GM18870 (cell line): Measurements from ENCODE around the gene CTAG1B.
"Not testable (repeated sequence)": the region's sequence is repeated elsewhere in the genome, so short reads cannot be mapped to it uniquely, and the experiment has no call there.

ENCODE experiments used
- ATAC-seq: cut with Tn5 transposase; IDR thresholded peaks from one replicate; pipeline ENCODE4 v1.9.1; 2021; ENCODE audit warnings: moderate library complexity; ENCODE audit not compliant: unreplicated experiment

CTAG1B gene

DNA sequence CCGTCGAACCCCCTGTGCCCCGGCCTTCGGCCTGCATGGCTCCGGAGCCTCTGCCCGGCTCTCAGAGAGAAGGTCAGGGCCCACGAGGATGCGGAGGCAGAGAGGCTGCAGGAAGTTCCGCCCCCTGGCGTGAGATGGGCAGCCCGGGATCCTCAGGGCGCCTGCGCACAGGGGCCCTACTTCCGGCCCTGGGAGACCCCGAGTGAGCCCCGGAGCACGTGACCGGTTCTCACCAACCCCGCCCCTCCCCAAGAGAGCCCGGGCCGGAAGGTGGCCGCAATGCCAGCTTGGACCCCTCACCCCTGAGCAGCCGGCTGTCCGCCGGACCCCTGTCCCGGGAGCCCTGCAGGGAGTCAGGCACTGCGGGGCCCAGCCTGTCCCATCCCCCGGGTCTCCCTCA lies at the start of gene CTAG1B:
Gene CTAG1B (minus strand): TSS at position 101 of the 400 bp plus-strand sequence. CDS start 64 bp downstream, at position 37.
- ATAC-seq, result not testable (repeated sequence)

DNA sequence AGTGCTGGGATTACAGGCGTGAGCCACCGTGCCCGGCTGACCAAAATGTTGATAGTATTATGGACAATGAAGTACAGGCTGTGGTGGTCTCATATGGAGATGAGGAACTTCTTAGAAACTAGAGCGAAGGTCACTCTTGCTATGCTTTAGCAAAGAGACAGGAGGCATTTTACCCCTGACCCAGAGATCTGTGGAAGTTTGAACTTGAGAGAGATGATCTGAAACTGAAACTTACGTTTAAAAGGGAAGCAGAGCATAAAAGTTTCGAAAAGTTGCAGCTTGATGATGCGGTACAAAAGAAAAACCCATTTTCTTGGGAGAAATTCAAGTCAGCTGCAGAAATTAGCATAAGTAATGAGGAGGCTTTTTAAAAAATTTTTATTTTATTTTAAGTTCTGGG lies 42.8 kb upstream of the CTAG1B start:
- no peak for ATAC-seq

DNA sequence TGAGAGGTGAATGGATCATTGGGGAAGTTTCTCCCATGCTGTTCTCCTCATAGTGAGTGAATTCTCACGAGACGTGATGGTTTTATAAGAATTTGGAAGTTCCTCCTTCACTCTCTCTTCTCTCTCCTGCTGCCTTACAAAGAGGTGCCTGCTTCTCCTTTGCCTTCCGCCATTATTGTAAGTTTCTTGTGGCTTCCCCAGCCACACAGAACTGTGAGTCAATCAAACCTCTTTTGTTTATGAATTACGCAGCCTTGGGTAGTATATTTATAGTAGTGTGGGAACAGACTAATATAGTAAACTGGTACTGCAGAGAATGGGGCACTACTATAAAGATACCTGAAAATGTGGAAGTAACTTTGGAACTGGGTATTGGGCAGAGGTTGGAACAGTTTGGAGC lies 42.1 kb upstream of the CTAG1B start:
- no peak for ATAC-seq

DNA sequence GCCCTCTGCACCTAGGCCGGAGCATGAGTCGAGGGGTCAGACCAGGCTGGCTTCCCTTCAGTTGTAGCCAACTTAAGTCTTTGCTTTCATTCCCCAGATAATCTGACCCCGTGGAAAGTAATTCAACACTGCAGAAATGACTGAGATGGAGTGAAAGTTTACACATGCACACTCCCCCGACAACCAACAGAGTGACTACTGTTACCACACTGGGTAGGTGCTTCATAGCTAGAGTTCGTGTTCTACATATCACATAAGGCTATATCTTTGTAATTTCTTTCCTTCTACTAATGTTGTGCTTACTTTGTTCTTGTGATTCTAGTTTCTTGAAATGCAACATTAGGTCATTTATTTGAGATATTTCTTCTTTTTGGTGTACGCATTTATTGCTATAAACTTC lies 41.5 kb upstream of the CTAG1B start:
- no peak for ATAC-seq

DNA sequence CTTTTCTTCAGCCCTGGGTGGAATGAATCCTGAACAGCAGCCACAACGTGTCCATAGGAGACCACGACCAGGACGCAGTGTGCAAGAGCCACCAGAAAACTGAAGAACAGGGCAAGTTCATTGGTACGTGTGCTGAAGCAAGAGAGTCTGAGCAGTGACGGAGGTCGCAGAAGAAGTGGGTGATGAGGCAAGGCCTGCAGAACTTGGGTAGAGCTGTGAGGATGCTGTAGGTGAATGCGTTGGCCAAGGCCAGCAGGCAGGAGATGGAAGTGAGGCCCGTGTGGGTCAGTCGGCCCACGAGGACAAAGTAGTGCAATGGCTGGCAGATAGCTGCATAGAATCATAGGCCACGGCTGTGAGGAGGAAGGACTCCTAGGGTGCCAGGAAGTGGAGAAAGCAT lies 39.9 kb upstream of the CTAG1B start:
- ATAC-seq, result no peak

DNA sequence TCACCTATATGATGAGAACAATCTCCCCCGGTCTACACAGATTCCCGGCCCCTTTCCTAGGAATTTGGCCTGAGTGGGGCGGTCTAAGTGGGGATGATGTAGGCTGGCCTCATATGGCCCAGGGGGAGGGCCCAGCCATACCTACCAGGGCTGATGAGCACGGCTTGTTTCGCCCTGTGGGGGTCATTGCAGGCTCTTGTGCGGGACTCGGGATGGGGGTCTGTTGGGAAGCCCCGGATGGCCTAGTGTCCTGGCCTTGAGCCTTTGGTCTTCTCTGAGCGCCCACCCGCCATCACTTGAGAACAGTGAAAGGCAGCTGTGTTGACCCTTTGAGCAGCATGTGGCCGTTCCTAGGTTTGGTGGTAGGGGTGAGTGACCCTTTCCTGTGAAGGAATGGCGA lies 39.1 kb upstream of the CTAG1B start:
- no peak for ATAC-seq

DNA sequence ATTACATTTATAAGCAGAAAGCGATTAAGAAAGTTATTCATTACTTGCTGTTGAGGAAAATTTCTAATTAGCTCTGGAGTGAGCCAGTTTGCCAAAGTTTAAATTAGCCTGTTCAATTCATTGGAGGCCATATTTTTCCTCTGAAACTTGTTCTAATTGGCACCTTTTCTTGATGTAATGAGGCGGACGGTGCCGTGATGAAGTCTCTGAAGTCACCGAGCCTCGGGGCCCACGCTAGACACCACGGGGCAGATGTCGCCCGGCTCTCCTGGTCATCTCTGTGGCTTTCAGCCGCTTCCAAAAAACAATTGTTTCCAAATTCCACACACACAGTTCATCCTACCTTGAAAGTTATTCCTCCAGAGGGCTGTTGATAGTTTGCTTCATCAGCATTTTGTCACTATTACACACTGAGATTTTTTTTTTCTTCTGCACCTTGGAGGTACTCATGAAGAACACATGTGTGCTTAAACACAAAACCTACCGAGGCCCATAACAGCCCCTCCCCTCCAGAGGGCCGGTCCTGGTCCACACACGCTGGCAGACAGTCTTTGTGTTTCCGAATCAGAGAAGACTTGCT lies 38.2 kb upstream of the CTAG1B start:
- no peak for ATAC-seq

DNA sequence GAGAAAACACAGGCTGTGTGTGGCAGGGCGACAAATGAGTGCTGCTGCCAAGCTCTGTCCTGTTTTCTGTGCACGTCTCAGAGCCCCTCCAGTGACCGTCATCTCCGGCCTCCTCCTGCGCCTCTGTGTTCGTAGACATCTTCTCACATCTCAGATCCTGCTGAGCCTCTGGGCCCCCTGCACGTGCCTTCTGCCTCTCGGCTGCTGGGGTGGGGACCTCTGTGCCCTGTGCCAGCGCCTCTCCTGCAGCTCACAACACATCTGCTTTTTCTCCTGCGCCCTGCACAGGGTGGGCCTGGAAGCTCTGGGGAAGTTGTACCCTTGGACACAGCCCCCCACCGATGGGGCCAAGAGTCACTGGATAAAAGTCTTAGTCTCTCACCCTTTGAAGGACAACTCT lies 36.7 kb upstream of the CTAG1B start:
- ATAC-seq, result no peak

DNA sequence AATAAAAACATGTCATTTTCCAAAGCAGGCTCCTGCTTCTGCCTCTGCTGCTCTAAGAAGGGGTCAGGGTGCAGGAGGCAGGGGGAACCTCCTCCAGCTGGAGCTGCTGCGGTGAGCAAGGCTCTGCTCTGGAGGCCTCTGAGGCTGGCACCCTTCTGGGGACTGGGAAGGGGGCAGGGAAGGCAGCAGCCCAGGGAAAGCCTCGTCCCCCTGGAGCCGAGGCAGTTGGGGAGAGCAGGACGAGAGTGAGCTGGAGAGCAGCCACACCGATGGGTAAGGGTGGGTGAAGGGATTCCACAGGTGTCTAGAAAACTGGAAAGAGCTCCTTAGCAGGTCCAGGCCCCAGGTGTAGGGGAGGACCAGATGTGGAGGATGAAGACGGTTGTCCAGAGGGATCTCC lies 36.3 kb upstream of the CTAG1B start:
- no peak for ATAC-seq

DNA sequence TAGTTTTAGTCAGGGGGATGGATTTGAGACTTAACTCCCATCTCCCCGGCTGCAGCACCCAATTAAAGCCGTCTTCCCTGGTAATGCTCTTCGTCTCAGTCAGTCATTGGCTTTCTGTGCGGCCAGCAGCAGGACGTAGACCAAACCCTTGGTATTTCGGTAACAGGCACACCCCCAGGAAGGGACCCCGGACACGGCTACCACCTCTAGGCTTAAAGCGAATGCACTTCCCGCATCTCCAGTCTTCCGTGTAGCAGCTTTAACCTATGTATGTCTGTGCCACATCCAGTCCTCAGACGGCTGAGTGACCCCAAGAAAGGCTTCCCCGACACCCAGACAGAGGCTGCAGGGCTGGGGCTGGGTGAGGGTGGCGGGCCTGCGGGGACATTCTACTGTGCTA lies 35.8 kb upstream of the CTAG1B start:
- no peak for ATAC-seq

DNA sequence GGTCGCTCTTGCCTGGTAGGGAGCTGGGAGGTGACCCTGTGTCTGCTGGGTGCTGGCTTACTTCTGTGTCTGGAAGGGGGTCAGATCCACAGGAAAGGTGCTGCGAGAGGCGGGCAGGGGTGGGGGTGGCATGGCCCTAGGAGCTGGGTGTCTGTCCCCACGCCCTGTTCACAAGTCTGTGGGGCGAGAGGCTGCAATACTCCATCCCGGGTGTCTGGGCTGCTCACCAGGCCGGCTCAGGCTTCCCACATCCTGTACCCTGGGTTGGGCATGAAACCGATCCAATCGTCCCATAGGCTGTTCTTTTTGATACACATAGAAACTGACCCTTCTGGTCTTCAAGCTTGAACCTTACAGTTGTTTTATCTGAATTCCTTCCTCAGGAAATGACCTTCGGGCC lies 35.3 kb upstream of the CTAG1B start:
- ATAC-seq, result no peak

DNA sequence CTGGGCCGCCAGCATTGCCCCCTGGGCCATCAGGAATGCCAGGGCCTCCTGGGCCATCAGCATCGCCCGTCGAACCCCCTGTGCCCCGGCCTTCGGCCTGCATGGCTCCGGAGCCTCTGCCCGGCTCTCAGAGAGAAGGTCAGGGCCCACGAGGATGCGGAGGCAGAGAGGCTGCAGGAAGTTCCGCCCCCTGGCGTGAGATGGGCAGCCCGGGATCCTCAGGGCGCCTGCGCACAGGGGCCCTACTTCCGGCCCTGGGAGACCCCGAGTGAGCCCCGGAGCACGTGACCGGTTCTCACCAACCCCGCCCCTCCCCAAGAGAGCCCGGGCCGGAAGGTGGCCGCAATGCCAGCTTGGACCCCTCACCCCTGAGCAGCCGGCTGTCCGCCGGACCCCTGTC lies 34.3 kb upstream of the CTAG1B start, which contains the start of gene CTAG2:
Gene CTAG2 (minus strand): TSS at position 167 of the 400 bp plus-strand sequence. CDS start 64 bp downstream, at position 103.
- ATAC-seq, result not testable (repeated sequence)

DNA sequence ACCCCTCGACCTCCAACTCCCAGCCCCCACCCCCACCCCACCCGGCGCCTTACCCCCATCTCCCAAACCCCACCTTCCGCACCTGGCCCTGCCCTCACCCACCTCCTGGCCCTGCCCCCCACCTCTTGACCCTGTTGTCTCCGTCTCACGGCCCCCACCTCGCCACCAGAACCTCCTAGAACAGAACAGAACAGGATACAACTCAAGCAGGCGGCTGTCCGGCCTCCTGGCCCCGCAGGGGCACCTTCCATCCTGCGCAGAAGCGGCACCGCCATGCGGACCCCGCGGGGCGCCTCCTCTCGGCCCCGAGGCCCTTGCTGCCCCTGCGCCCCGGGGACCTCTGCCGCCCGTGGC lies 33.9 kb upstream of the CTAG1B start:
- ATAC-seq, result no peak

DNA sequence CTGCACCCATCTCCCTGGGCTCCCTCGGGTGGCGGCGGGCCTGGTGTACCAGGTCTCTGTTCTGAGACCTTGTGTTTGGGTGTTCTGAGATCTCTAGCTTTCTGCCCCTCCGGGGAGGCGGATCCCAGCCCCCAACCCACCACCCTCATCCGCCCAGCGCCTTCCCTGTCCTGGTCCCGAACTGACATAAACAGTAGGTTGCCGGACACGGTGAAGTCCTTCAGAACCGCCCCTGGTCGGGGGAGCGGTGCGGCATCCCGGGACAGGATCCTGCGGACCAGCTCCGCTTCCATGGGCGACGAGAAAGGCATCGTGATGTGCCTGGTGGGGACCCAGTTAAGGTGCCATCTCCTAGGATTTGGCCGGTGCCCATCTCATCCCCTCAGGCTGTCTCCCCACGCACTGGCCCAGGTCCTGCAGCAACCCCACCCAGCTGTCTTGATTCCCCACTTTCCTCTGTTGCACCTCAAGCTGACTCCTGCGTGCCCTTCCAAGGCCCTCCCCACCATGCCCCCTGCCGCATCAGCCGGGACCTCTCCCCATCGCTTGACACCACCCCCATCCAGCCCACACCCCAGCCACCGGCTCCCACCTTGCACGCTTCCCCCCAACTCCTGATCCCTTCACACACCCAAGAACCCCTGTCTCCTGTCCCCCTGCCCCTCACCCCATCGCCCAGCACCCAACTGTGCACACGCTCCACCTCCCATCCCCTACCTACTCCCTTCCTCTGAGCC lies 33.4 kb upstream of the CTAG1B start:
- no peak for ATAC-seq

DNA sequence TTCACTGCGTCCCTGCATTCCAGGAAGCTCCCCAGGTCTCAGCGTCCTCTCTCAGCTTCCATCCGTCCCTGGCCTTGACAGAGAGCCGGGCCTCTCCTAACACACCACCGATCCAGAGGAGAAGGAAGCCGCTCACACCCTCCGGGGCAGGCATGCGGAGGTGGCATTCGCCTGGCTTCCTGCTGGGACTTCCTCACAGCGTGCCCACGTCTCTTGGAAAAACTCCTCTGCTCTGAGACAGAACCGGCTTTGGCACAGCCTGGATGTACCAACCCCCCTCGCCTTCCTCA lies 31.1 kb upstream of the CTAG1B start:
- ATAC-seq, result no peak

DNA sequence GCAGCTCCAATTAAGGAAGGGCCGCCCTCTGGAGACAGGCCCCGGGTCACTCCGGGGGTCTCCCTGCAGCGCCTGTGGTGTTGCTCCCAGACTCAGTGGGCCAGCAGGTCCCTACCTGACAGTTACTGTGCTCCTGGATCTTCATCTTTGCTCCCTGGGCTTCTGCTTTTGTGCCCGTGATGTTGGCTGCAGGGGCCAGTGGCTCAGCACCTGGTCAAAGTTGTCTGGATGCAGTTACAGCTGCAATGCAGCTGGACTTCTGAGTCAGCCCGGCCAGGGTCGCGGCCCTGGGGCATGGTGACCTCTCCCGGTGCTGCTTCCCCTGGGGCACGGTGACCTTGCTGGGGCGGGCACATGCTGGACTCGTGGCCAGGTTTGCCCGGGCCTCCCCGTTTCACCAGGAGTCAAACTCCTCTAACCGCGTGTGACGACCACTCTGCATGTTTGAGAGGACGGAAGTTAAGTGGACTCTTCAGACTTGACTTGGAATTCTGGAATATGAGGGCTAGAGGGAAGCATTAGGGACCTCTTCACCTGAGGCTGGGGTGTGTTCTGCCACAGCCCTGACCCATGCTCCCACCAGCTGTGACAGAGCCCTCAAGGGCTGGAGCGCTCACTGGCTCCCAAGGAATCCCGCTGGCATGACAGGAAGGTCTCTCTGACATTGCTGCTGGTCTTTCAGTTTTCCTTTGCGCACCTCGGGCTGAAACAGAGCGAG lies 30.6 kb upstream of the CTAG1B start:
- no peak for ATAC-seq

DNA sequence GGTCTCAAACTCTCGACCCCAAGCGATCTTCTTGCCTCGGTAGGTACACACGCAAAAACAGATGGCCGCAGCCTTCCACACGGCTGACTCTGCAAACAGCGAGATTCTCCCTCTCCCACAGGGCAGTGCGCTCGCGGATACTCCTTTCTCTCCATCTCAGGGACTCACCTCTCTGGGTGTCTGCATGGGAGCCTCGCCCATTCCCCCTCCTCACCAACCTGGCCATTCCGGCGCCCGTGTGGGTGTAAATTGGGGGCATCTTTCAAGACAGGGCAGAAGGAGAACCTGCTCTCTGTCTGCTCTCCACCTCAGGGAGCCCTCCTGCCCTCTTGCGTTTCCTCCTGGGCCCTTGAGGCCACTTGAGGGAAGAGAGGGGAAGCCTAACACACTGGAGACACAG lies 29.8 kb upstream of the CTAG1B start:
- no peak for ATAC-seq

DNA sequence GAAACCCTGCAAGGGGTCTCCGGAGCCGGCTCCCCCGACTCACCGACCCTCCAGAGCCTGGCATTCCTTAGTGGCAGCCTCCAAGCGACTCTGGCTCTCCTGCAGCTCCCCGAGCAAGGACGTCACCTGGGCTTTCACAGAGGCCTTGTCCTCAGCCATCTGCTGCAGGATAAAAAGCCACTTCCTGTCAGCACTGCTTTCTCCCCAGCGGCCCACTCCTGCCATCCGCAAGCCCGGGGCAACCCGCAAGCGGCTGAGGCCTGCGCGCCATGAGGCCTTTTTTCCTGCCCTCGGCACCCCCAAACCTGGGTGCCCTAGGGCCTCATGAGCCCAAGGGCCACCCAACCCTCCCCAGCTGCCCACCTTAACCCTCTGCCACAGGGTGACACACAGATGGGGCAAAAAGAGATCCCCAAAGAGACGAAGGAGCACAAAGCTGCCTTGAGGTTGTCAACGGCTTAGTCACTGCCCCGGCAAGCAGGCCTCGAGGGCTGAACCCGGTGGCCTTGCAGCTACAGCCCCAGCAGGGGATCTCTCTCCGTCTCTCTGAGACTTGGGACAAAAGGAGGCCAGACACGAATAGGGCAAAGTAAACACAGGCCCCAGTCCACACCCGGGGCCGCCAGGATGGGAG lies 26.8 kb upstream of the CTAG1B start:
- ATAC-seq, result not testable (repeated sequence)

DNA sequence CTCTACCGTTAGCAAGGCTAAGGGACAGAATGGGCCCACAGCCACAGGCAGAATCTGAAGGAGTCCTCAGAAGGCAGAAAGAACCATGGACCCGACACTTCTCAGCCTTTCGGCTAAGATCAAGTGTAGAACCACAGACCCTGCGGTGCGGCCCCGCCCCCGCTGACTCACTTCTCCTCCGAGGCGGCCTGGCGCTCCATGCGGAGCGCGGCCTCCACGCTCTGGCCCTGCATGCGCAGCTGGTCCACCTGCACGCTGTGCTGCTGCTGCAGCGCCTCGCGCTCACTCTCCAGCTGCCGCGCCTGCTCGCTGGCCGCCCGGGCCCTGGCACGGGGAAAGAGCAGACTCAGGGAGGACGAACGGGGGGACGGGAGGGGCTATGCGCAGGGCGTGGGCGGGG lies 24.6 kb upstream of the CTAG1B start:
- ATAC-seq, result not testable (repeated sequence)

DNA sequence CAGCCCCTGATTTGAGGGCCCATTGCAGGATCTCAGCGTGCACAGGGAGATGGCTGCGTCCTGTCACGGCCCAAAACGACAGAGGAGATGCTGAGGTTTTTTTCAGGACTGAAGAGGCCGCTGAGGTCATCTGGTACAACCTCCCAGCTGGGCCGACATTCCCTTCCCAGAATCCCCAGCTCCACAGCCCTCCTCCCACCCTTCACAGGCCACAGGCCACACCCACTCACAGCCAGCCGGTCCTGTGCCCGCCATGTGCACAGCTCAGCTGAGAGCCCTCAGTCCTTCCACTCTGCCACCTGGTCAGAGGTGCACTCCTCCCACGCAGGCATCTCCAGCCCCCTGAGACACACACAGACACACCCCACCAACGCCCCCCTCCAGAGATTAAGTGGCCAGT lies 22.7 kb upstream of the CTAG1B start:
- not testable (repeated sequence) for ATAC-seq

DNA sequence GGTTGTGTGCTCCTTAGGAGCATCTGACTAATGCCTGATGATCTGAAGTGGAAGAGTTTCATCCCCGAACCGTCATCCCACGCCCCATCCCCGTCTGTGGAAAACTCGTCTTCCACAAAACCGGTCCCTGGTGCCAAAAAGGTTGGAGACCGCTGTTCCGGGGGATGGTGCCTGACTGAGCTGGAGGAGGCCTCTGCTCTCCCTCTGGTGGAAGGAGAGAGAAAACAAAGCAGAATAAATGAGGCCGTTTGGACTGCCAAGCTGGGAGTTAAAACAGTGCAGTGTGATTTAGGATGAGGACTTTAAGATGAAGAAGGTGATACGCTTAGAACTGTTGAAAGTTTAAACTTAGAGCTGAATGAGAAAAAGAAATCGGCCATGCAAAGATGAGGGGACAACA lies 14.6 kb upstream of the CTAG1B start:
- not testable (repeated sequence) for ATAC-seq

DNA sequence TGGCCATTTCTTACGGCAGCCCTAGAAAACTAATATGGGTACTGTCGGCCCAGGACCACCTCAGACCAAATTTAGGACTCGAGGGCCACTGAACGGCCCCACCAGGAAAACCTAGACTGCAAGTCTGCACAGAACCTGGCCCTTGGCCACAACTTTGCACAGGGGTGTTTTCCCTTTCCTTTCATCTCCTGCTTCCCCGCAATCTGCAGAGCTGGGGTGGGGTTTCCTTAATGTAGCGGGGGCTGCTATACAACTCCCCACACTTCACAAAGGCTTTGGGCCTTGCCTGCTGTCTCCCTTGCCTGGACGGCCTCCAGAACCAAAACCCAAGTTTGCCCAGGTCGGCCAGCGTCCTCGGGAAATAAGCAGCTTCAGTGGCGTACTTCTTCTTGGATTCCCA lies 11.9 kb upstream of the CTAG1B start:
- ATAC-seq, result not testable (repeated sequence)
